HG03108 (cell line): ENCODE results near the gene PEX14.

ENCODE experiments used
- ATAC-seq: cut with Tn5 transposase; IDR thresholded peaks from one replicate; pipeline ENCODE4 v1.9.1; 2021; ENCODE audit warnings: moderate library complexity; ENCODE audit not compliant: unreplicated experiment

Gene PEX14

GRCh38 chr1:10538646-10539355 is 64.1 kb downstream of the PEX14 start:
- ATAC-seq = no peak

GRCh38 chr1:10539411-10540043 is 64.8 kb downstream of the PEX14 start:
- no peak for ATAC-seq

GRCh38 chr1:10540277-10541005 is 65.7 kb downstream of the PEX14 start:
- ATAC-seq = no peak

- ATAC-seq = no peak
Measured at GRCh38 chr1:10541286-10541685, 66.5 kb downstream of the PEX14 start.

GRCh38 chr1:10544239-10544638 is 69.5 kb downstream of the PEX14 start:
- ATAC-seq = no peak

GRCh38 chr1:10546896-10547295 is 72.1 kb downstream of the PEX14 start:
- no peak for ATAC-seq

GRCh38 chr1:10549904-10550664 is 75.3 kb downstream of the PEX14 start:
- no peak for ATAC-seq

GRCh38 chr1:10553118-10553517 is 78.4 kb downstream of the PEX14 start:
- no peak for ATAC-seq

- ATAC-seq = no peak
Measured at GRCh38 chr1:10555635-10556429, 81.1 kb downstream of the PEX14 start.

GRCh38 chr1:10556430-10557005 is 81.8 kb downstream of the PEX14 start:
- ATAC-seq = no peak

GRCh38 chr1:10557714-10558113 is 83.0 kb downstream of the PEX14 start:
- ATAC-seq = no peak

- no peak for ATAC-seq
Measured at GRCh38 chr1:10559386-10559785, 84.6 kb downstream of the PEX14 start.

GRCh38 chr1:10561497-10561896 is 86.7 kb downstream of the PEX14 start:
- ATAC-seq = no peak

- ATAC-seq = no peak
Measured at GRCh38 chr1:10561955-10562354, 87.2 kb downstream of the PEX14 start.

GRCh38 chr1:10564063-10564462 is 89.3 kb downstream of the PEX14 start:
- no peak for ATAC-seq

GRCh38 chr1:10569531-10569930 is 94.8 kb downstream of the PEX14 start:
- ATAC-seq = no peak

- no peak for ATAC-seq
Measured at GRCh38 chr1:10575616-10576015, 100.9 kb downstream of the PEX14 start.

- no peak for ATAC-seq
Measured at GRCh38 chr1:10578070-10578469, 103.3 kb downstream of the PEX14 start.

GRCh38 chr1:10583641-10584040 is 108.9 kb downstream of the PEX14 start:
- ATAC-seq = no peak

GRCh38 chr1:10585242-10585641 is 110.5 kb downstream of the PEX14 start:
- ATAC-seq = no peak
